Measurements from ENCODE around the gene OSBPL1A.

Gene OSBPL1A

DNA sequence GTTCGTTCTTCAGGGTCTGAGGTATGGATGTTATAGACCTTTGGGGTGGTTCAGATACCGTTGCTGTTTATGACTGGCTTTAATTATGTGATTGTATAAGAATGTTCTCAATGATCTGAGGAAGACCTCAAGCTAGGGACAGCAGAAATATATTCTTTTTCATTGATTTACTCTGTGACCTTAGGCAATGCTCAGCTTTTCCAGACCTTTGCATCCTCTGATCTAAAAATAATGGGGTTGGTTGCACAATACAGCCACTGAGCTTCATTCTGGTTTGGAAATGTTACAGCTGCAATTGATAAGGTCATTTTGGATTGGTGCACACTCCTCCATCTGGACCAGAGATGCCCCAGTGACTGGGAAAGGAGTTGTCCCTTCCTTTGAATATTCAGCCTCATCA lies 276.0 kb downstream of the OSBPL1A start:
- no peak for DNase-seq (ENCODE audit: low spot score)

DNA sequence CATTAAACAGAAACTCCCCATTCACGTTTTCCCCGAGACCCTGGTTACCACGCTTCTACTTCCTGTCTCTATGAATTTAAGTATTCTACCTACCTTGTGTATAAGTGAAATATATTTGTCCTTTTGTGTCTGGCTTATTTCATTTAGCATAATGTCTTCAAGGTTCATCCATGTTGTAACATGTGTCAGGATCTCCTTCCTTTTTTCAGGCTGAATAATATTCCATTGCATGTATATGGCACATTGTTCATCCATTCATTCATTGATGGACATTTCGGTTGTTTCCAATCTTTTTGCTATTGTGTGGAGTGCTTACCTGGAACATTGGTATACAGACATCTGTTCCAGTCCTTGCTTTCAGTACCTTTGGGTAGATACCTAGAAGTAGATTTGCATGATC lies 276.9 kb downstream of the OSBPL1A start:
- DNase-seq (ENCODE audit: low spot score): no peak

DNA sequence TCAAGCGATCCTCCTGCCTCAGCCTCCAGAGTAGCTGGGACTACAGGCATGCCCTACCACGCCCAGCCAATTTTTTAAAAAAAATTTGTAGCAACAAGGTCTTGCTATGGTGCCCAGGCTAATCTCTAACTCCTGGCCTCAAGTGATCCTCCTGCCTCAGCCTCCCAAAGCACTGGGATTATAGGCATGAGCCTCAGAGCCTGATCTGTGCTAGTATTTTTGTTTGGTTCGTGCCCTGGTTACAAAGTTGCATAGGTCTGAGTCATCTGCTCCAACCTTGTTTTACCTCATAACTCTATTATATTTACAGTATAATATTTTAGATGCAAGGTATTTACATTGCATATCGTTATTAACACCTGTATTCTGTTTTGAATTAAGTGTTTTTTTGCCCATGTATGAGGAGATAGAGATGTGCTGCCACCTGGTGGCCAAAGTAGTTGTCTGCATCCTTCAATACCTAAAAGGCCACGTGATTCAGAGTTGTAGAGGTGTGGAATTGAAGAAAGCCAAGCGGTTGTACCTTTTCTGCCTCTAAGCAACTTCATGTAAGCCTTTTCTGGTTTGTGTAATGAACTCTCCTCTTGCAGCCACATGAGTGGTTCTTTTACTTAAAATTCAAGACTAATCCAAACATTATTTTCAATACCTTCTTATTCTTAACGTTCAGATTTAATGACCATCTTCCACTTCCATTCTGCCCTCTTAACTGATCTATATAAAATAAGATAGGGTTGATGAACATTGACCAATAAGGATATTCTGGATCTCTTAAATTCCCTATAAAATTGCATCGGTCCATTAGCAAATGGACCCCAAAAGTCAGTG lies 278.7 kb downstream of the OSBPL1A start:
- peak; percentile 65 for DNase-seq (ENCODE audit: low spot score)

DNA sequence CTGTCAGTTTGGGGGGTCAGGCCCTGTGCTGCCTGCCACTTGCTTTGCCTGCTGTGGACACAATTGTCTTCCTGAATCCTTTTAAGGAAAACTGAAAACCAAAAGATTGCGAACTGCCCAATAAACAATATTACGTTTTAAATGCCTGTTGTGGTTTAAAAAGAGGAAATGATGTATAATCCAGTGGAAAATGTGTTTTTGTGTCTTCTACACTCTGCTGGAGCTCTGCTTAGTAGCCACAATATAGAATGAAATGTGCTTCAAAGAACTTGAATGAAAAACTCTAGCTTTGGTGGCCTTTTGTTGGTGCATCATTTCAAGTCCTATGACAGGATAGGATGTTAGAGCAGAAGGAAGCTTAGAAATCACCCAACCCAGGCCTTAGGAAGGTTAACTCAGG lies 282.0 kb downstream of the OSBPL1A start:
- DNase-seq (ENCODE audit: low spot score): no peak

DNA sequence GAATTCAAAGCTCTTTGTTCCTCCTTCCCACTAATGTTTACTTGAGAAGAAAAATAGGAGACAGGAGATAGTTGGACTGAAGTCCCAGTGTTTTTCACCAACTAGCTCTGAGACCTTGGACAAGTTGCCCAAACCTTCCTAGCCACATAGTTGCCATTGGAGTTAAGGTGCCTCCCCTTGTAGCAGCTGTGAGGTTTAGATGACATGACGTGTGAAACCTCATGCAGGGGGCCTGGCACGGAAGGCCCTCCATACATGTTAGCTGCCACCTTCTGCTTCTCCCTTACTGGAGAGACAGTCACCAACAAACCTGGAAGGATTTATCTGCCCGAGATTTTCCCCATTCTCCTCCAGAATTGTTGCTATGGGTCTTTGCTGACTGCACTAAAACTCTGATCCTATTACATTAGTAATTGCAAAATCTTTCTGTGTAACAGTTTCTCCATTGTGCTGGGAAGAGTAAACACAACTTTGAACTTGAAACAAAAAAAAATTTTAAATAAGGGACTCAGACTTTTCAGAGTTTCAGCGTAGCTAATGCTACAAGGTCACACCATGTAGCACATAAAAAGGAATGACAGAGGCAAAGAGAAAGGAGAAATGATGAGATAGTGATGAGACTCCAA lies 282.6 kb downstream of the OSBPL1A start:
- DNase-seq (ENCODE audit: low spot score): no peak

DNA sequence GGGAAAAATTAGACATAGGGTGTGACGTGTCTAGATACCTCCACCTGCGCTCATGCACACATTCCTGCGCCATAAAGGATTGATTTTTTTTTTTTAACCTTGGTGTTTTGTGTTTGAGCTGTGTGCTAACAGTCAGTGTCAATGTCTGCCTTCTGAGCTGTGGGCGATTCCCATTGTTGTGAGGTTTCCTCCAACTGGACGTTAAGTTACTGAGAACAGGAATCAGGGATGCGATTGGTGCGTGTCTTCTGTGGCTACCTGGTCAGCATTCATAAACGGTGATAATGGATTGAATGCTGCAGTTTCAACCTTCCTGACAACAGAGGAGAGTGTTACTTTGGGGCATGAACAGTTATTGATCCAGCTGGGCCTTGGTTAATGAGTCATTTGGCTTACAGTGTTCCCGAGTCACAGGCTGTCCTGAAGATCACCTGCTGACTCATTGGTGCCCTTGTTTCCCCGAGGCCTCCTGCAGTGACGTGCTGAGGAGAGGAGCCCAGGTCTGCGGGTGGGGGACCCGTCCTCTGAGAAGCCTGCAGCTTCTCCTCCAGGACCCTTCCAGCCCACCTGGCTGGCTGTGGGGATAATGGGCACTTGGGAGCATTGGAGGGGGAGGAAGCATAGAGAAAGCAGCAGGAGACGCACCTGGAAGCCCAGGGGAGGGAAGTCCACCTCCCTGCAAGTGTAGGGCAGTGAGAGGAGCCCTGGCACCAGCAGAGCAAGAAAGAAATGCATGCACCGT lies 284.6 kb downstream of the OSBPL1A start:
- DNase-seq (ENCODE audit: low spot score): no peak

DNA sequence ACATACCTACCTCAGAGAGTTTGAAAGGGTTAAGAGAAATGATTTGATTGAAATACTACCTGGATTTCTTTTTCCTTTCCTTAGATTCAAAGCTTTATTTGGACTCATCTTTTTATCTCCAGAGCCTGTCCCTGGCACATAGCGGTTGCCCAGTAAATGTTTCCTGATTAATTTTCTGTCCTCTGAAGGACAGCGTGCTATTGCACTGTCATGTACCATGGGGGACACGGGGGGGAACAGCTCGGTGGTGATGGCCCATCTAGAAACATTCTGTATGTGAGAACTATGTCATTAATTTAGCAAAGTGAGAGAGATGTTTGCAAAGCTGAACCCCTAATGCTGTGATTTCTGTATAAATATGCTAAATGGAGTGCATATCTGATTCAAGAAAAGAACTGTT lies 285.2 kb downstream of the OSBPL1A start:
- no peak for DNase-seq (ENCODE audit: low spot score)
